ENCODE results near the gene CREB3.
A peak's percentile ranks its signal among the peaks of the same experiment; 100 is the strongest.

The CREB3 gene

GRCh38 chr9:35755071-35755470 is 22.6 kb downstream of the CREB3 start:
- Histone ChIP-seq H3K27me3 (ENCODE audit: low read depth) (no peaks in the 10 kb centered on the region), H3K9me3 (no peaks in the 10 kb centered on the region), H3K4me3 (no peak overlapping the region), H3K4me1 (peaks cover 17% of the 10 kb centered on the region), H3K36me3 (replicated peaks) (peaks cover 35% of the 10 kb centered on the region)
- in situ Hi-C loops (cut with MboI; ENCODE audit: low sequenced_read_pairs), result no loop called here
- DNase-seq (ENCODE audit: low spot score in 2 of 2), result no peak

DNA sequence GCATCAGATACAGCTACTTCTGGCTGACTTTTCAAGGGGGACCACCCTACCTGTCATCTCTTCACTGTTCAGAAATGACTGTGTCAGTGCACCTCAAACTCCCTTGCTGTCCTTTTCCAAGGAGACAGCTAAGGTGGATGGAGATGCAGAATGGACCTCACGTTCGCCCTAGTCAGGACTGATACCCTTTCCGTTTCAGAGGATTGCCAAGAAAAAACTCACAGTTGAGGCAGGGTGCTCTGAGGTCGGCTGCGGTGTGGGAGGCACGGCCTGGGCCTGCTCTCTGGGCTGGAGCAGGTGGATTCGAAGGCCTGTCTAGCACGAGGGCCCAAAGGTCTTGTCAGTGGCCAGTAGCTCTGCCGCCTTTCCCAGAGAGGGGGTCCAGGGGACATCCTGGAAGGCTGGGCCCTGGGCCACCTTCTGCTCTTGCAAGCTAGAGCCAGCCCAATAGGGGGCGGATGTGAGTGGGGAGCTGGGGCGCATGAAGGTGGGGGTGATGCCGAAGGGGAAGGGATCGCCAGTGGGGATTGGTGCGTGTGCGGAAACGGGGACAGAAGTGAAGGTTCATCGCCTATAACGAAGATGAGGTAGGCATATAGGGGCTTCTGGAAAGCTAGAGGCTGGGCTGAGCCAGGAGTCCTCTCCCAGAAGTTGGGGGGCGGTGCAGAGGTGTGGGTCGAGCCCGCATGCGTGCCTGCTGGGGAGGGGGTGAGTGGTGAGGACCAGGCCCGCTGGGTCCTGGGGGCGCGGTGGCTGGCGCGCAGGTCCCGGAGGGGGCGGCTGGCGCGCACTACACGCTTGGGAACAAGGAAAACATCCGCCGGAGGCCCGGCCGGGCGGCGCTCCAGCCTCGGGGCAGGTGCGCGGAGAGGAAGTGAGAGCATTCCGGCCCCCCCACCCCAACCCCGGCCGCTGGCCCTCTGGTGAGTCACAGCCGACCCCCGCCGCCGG is 24.1 kb downstream of the CREB3 start:
- H3K27me3 ChIP-seq (ENCODE audit: low read depth), result no peaks in the 10 kb centered on the region
- peaks cover 27% of the 10 kb centered on the region for H3K4me1 ChIP-seq
- peak overlapping the region; percentile 69 for H3K4me3 ChIP-seq
- in situ Hi-C loops (cut with MboI; ENCODE audit: low sequenced_read_pairs), result no loop called here
- H3K36me3 ChIP-seq (replicated peaks), result peaks cover 30% of the 10 kb centered on the region
- H3K9me3 ChIP-seq, result no peaks in the 10 kb centered on the region
- DNase-seq (ENCODE audit: low spot score in 2 of 2), result peak; percentile 41 to 87

DNA sequence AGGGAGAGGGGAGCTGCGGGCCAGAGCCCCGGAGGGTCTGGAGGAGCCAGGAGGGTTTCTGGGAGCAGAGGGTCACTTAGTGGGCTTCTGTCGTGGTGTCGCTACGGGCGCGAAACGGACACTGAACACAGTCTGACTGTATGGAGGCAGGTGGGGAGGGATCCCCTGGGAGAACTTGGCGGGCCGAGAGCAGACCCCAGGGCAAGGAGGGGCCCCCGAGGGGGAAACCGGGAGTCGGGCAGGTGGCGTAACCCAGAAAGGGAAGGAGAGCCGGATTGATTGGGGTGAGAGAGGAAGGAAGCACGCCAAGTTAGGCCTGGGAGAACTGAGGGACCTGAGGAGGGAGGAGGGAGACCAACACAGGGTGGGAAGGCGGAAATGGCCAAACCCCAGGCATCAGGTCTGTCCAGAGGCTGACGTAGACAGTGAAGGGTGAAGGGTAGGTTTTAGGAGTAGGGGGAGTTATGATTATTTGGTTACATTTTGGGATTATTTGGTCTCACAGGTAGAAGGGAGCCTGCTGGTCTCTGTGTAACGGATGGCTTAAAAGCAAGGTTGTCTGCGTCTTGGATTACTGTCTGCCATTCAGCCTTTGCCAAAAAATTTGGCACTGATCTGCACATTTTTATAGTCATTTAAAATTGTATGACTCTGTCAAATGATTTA is 24.9 kb downstream of the CREB3 start:
- Histone ChIP-seq H3K4me1 (peaks cover 33% of the 10 kb centered on the region), H3K36me3 (replicated peaks) (peaks cover 24% of the 10 kb centered on the region), H3K4me3 (peak overlapping the region; percentile 69), H3K27me3 (ENCODE audit: low read depth) (no peaks in the 10 kb centered on the region), H3K9me3 (no peaks in the 10 kb centered on the region)
- peak; percentile 53 to 72 for DNase-seq (ENCODE audit: low spot score in 2 of 2)
- in situ Hi-C loops (cut with MboI; ENCODE audit: low sequenced_read_pairs), result no loop called here

DNA sequence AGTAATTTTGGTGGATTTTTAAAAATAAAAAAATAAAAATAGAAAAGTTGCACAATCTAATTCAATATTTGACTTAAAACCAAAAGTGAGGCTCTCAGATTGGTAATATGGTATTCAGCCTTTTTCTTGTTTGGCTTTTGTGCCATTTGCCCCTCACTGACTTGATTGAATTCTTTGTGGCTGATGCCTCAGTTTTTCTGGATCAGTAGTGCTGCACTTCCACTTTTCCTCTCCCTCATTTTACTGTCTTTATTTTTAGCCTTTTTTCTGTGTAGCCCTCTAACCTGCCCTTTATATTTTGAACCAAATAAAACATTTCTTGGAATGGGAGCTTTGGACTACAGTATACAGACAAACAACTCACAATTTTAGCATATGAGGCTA is 25.4 kb downstream of the CREB3 start:
- in situ Hi-C loops (cut with MboI; ENCODE audit: low sequenced_read_pairs), result no loop called here
- H3K27me3 ChIP-seq (ENCODE audit: low read depth), result no peaks in the 10 kb centered on the region
- DNase-seq (ENCODE audit: low spot score in 2 of 2), result no peak
- peak overlapping the region; percentile 69 for H3K4me3 ChIP-seq
- H3K36me3 ChIP-seq (replicated peaks), result peaks cover 19% of the 10 kb centered on the region
- H3K9me3 ChIP-seq, result no peaks in the 10 kb centered on the region
- H3K4me1 ChIP-seq, result peaks cover 37% of the 10 kb centered on the region

GRCh38 chr9:35758475-35759050 is 26.1 kb downstream of the CREB3 start:
- H3K4me1 ChIP-seq, result peaks cover 40% of the 10 kb centered on the region
- peaks cover 12% of the 10 kb centered on the region for H3K36me3 ChIP-seq (replicated peaks)
- no peaks in the 10 kb centered on the region for H3K27me3 ChIP-seq (ENCODE audit: low read depth)
- DNase-seq (ENCODE audit: low spot score in 2 of 2), result no peak
- H3K4me3 ChIP-seq, result no peak overlapping the region
- in situ Hi-C loops (cut with MboI; ENCODE audit: low sequenced_read_pairs), result no loop called here
- no peaks in the 10 kb centered on the region for H3K9me3 ChIP-seq

- no peak for DNase-seq (ENCODE audit: low spot score in 2 of 2)
- Histone ChIP-seq H3K9me3 (no peaks in the 10 kb centered on the region), H3K27me3 (ENCODE audit: low read depth) (no peaks in the 10 kb centered on the region), H3K36me3 (replicated peaks) (peaks cover 4% of the 10 kb centered on the region; the same call in 1 of the 2 replicates), H3K4me3 (no peak overlapping the region), H3K4me1 (peaks cover 41% of the 10 kb centered on the region)
- in situ Hi-C loops (cut with MboI; ENCODE audit: low sequenced_read_pairs), result no loop called here
Observed at GRCh38 chr9:35759795-35760194, 27.3 kb downstream of the CREB3 start.

- no peak for DNase-seq (ENCODE audit: low spot score in 2 of 2)
Observed at GRCh38 chr9:35760651-35761050, 28.2 kb downstream of the CREB3 start.

GRCh38 chr9:35763181-35763580 is 30.7 kb downstream of the CREB3 start:
- Histone ChIP-seq H3K4me3 (no peak overlapping the region), H3K36me3 (replicated peaks) (no peaks in the 10 kb centered on the region), H3K4me1 (peaks cover 47% of the 10 kb centered on the region), H3K9me3 (no peaks in the 10 kb centered on the region), H3K27me3 (ENCODE audit: low read depth) (no peaks in the 10 kb centered on the region)
- DNase-seq (ENCODE audit: low spot score in 2 of 2), result peak in 1 of 2 experiments; percentile 98
- in situ Hi-C loops (cut with MboI; ENCODE audit: low sequenced_read_pairs), result no loop called here

More at GRCh38 chr9:35760651-35761050, 28.2 kb downstream of the CREB3 start:
- no peak overlapping the region for H3K4me3 ChIP-seq
- H3K9me3 ChIP-seq, result no peaks in the 10 kb centered on the region
- no peaks in the 10 kb centered on the region for H3K27me3 ChIP-seq (ENCODE audit: low read depth)
- H3K4me1 ChIP-seq, result peaks cover 43% of the 10 kb centered on the region
- H3K36me3 ChIP-seq (replicated peaks), result no peaks in the 10 kb centered on the region
- in situ Hi-C loops (cut with MboI; ENCODE audit: low sequenced_read_pairs), result no loop called here

DNA sequence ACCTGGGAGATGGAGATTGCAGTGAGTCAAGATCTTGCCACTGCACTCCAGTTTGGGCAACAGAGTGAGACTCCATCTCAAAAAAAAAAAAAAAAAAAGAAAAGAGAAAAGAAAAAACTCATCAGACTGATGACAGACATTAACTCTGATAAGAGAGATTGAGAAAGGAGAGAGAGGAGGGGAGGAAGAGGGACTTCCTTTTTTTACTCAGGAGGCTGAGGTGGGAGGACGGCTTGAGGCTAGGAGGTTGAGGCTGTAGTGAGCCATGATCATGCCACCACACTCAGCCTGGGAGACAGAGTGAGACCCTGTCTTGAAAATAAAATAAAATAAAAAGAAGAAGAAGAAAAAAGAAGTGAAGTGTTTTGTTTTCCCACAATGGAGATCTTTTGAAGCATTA is 31.3 kb downstream of the CREB3 start:
- in situ Hi-C loops (cut with MboI; ENCODE audit: low sequenced_read_pairs), result no loop called here
- Histone ChIP-seq H3K4me3 (no peak overlapping the region), H3K27me3 (ENCODE audit: low read depth) (no peaks in the 10 kb centered on the region), H3K9me3 (no peaks in the 10 kb centered on the region), H3K4me1 (peaks cover 40% of the 10 kb centered on the region), H3K36me3 (replicated peaks) (no peaks in the 10 kb centered on the region)
- DNase-seq (ENCODE audit: low spot score in 2 of 2), result no peak

DNA sequence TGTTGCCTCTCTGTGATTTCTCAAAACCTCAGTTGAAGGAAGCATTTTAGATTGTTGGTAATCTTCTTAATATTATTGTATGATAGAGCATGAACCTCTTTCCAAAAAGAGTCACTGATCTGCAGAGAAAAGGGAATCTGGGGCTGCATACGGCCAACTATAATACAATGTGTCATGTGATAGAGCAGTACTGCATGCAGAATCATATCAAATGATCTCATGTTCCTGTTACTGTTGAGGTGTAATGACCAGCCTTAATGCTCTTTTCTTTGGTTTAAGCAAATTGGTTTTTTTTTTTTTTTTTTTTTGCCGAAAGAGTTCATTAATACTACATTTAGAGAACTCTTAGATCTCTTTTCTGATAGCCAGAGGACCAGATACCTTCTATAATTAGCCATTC is 34.5 kb downstream of the CREB3 start:
- in situ Hi-C loops (cut with MboI; ENCODE audit: low sequenced_read_pairs), result no loop called here
- H3K4me3 ChIP-seq, result no peak overlapping the region
- no peak for DNase-seq (ENCODE audit: low spot score in 2 of 2)

GRCh38 chr9:35767458-35767857 is 35.0 kb downstream of the CREB3 start:
- no peak for DNase-seq (ENCODE audit: low spot score in 2 of 2)
- H3K4me1 ChIP-seq, result peaks cover 34% of the 10 kb centered on the region
- H3K27me3 ChIP-seq (ENCODE audit: low read depth), result no peaks in the 10 kb centered on the region
- H3K9me3 ChIP-seq, result no peaks in the 10 kb centered on the region
- in situ Hi-C loops (cut with MboI; ENCODE audit: low sequenced_read_pairs), result no loop called here
- no peaks in the 10 kb centered on the region for H3K36me3 ChIP-seq (replicated peaks)
- H3K4me3 ChIP-seq, result no peak overlapping the region

More for the DNA sequence above, 34.5 kb downstream of the CREB3 start:
- no peaks in the 10 kb centered on the region for H3K27me3 ChIP-seq (ENCODE audit: low read depth)
- no peaks in the 10 kb centered on the region for H3K9me3 ChIP-seq
- peaks cover 36% of the 10 kb centered on the region for H3K4me1 ChIP-seq
- no peaks in the 10 kb centered on the region for H3K36me3 ChIP-seq (replicated peaks)

GRCh38 chr9:35769763-35770162 is 37.3 kb downstream of the CREB3 start:
- Histone ChIP-seq H3K4me1 (peaks cover 30% of the 10 kb centered on the region), H3K36me3 (replicated peaks) (no peaks in the 10 kb centered on the region; the same call in 1 of the 2 replicates), H3K9me3 (no peaks in the 10 kb centered on the region), H3K4me3 (no peak overlapping the region), H3K27me3 (ENCODE audit: low read depth) (no peaks in the 10 kb centered on the region)
- no peak for DNase-seq (ENCODE audit: low spot score in 2 of 2)
- in situ Hi-C loops (cut with MboI; ENCODE audit: low sequenced_read_pairs), result no loop called here

- Histone ChIP-seq H3K9me3 (no peaks in the 10 kb centered on the region), H3K27me3 (ENCODE audit: low read depth) (no peaks in the 10 kb centered on the region), H3K4me1 (peaks cover 39% of the 10 kb centered on the region), H3K4me3 (no peak overlapping the region), H3K36me3 (replicated peaks) (no peaks in the 10 kb centered on the region; the same call in 1 of the 2 replicates)
- no peak for DNase-seq (ENCODE audit: low spot score in 2 of 2)
- in situ Hi-C loops (cut with MboI; ENCODE audit: low sequenced_read_pairs), result no loop called here
Observed at GRCh38 chr9:35771075-35771433, 38.6 kb downstream of the CREB3 start.

GRCh38 chr9:35771534-35771933 is 39.1 kb downstream of the CREB3 start:
- no peak overlapping the region for H3K4me3 ChIP-seq
- no peaks in the 10 kb centered on the region for H3K9me3 ChIP-seq
- peaks cover 40% of the 10 kb centered on the region for H3K4me1 ChIP-seq
- DNase-seq (ENCODE audit: low spot score in 2 of 2), result peak in 1 of 2 experiments; percentile 53
- no peaks in the 10 kb centered on the region for H3K27me3 ChIP-seq (ENCODE audit: low read depth)
- H3K36me3 ChIP-seq (replicated peaks), result no peaks in the 10 kb centered on the region; the same call in 1 of the 2 replicates
- in situ Hi-C loops (cut with MboI; ENCODE audit: low sequenced_read_pairs), result no loop called here

Data from HAP-1 (cell line).